Mesenchymal stem cell (in vitro differentiated cells and primary cell): ENCODE data around the gene CDC42BPA.
A peak's percentile ranks its signal among the peaks of the same experiment; 100 is the strongest.

ENCODE experiments used
- DNase-seq: peaks from one replicate; pipeline ENCODE4 v3.0.0-alpha.2; 2013
- H2AFZ ChIP-seq: one replicate; pipeline ENCODE4 v1.6.1; 2013; ENCODE audit warnings: low read depth, mild to moderate bottlenecking, control low read depth, inconsistent platforms, low read length, moderate library complexity
- H2AK5ac ChIP-seq: 2 replicates; pipeline ENCODE4 v1.6.1; 2013; ENCODE audit warnings: low read length, moderate library complexity, mild to moderate bottlenecking, inconsistent platforms; ENCODE audit not compliant: severe bottlenecking
- H2BK120ac ChIP-seq: one replicate; pipeline ENCODE4 v1.6.1; 2013; ENCODE audit warnings: low read depth, mild to moderate bottlenecking, inconsistent platforms, low read length, moderate library complexity
- H2BK12ac ChIP-seq, 2 experiments: one replicate each; pipeline ENCODE4 v1.6.1; 2013; ENCODE audit warnings: inconsistent platforms in 2 of 2, low read length in 2 of 2, mild to moderate bottlenecking in 2 of 2, moderate library complexity in 2 of 2, control low read depth in 1 of 2
- H2BK15ac ChIP-seq: one replicate; pipeline ENCODE4 v1.6.1; 2013; ENCODE audit warnings: mild to moderate bottlenecking, low read depth, inconsistent platforms; ENCODE audit not compliant: poor library complexity, severe bottlenecking
- H2BK5ac ChIP-seq: 2 replicates; pipeline ENCODE4 v1.6.1; 2013; ENCODE audit warnings: low read depth, mild to moderate bottlenecking, low read length, control low read depth, inconsistent platforms; ENCODE audit not compliant: poor library complexity, severe bottlenecking
- H3K14ac ChIP-seq, 2 experiments: one replicate each; pipeline ENCODE4 v1.6.1; 2013; ENCODE audit warnings: inconsistent platforms in 2 of 2, low read length in 2 of 2, control low read depth in 1 of 2, mild to moderate bottlenecking in 1 of 2, moderate library complexity in 1 of 2
- H3K18ac ChIP-seq, 2 experiments: one replicate each; pipeline ENCODE4 v1.6.1; 2013; ENCODE audit warnings: inconsistent platforms in 2 of 2, low read length in 2 of 2, control low read depth in 1 of 2, low read depth in 1 of 2, mild to moderate bottlenecking in 1 of 2
- H3K23ac ChIP-seq, 2 experiments: one replicate each; pipeline ENCODE4 v1.6.1; 2013; ENCODE audit warnings: inconsistent platforms in 2 of 2, low read length in 2 of 2, mild to moderate bottlenecking in 2 of 2, moderate library complexity in 2 of 2, control low read depth in 1 of 2
- H3K27ac ChIP-seq: 2 replicates; pipeline ENCODE4 v1.5.1; 2013; ENCODE audit warnings: mild to moderate bottlenecking, moderate library complexity, low read length, control low read depth, inconsistent platforms; ENCODE audit not compliant: poor library complexity, severe bottlenecking
- H3K27me3 ChIP-seq, 2 experiments: 2 replicates each; pipeline versions ENCODE4 v1.6.1 to v1.7.0; 2013; ENCODE audit warnings: low read length in 2 of 2, mild to moderate bottlenecking in 2 of 2, moderate library complexity in 2 of 2, control low read depth in 1 of 2, inconsistent platforms in 1 of 2; ENCODE audit not compliant: control insufficient read depth in 1 of 2, insufficient read depth in 1 of 2
- H3K36me3 ChIP-seq, 2 experiments: 2 replicates each; pipeline versions ENCODE4 v1.6.1 to v1.7.0; 2013; ENCODE audit warnings: low read length in 2 of 2, control low read depth in 1 of 2, inconsistent platforms in 1 of 2, low read depth in 1 of 2, mild to moderate bottlenecking in 1 of 2; ENCODE audit not compliant: insufficient read depth in 2 of 2, control insufficient read depth in 1 of 2
- H3K4ac ChIP-seq, 2 experiments: one replicate each; pipeline ENCODE4 v1.6.1; 2013; ENCODE audit warnings: inconsistent platforms in 2 of 2, low read length in 2 of 2, mild to moderate bottlenecking in 2 of 2, moderate library complexity in 2 of 2, control low read depth in 1 of 2, low read depth in 1 of 2
- H3K4me1 ChIP-seq: 2 replicates; pipeline ENCODE4 v1.6.1; 2013; ENCODE audit warnings: low read depth, low read length, control low read depth; ENCODE audit not compliant: control insufficient read depth, insufficient read depth
- H3K4me2 ChIP-seq: 2 replicates; pipeline ENCODE4 v1.6.1; 2013; ENCODE audit warnings: low read length, mild to moderate bottlenecking, inconsistent platforms; ENCODE audit not compliant: poor library complexity, severe bottlenecking
- H3K4me3 ChIP-seq, 2 experiments: 2 replicates each; pipeline versions ENCODE4 v1.5.1 to v1.7.0; 2013; ENCODE audit warnings: low read length in 2 of 2, mild to moderate bottlenecking in 2 of 2, control low read depth in 1 of 2, low read depth in 1 of 2; ENCODE audit not compliant: insufficient read depth in 1 of 2
- H3K79me1 ChIP-seq: replicated peaks from 2 replicates; pipeline ENCODE4 v1.6.1; 2013; ENCODE audit warnings: mild to moderate bottlenecking, control low read depth, low read length, inconsistent platforms; ENCODE audit not compliant: poor library complexity, severe bottlenecking
- H3K9ac ChIP-seq: 2 replicates; pipeline ENCODE4 v1.7.0; 2013; ENCODE audit warnings: mild to moderate bottlenecking, low read length, moderate library complexity
- H3K9me3 ChIP-seq: 2 replicates; pipeline ENCODE4 v1.7.0; 2013; ENCODE audit warnings: mild to moderate bottlenecking, low read length; ENCODE audit not compliant: control insufficient read depth
- H4K8ac ChIP-seq: one replicate; pipeline ENCODE4 v1.6.1; 2013; ENCODE audit warnings: inconsistent platforms, mild to moderate bottlenecking, low read length, moderate library complexity
- H4K91ac ChIP-seq: one replicate; pipeline ENCODE4 v1.6.1; 2013; ENCODE audit warnings: mild to moderate bottlenecking, low read length, inconsistent platforms
- WGBS: methylation state at CpG from one replicate; pipeline ENCODE4 v1.1.7; 2013; ENCODE audit warnings: mixed read lengths; 5-methylcytosine and 5-hydroxymethylcytosine counted together

Gene CDC42BPA

DNA sequence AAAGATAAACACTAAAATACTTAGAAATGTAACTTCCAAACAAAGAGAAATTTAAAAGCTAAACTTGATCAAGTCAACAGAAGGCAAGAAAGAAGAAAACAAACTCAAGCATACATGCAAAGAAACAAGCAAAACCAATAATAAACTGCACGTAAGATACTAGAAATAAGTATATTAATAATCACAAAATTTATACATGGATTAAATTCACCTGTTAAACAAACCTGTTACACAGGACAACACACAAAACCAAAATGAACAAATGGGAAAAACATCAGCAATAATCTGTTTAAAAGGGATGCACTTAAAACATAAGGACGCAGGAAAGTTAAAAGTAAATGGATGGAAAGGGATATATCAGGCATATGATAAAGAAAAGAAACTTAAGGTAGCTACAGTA lies 165.8 kb downstream of the CDC42BPA start:
- no peak overlapping the region for H2BK5ac ChIP-seq
- no peak overlapping the region for H3K14ac ChIP-seq
- no peak overlapping the region for H2BK12ac ChIP-seq
- H2BK15ac ChIP-seq: no peak overlapping the region
- H2AFZ ChIP-seq: no peak overlapping the region
- H2BK120ac ChIP-seq: no peak overlapping the region
- no peak overlapping the region for H4K91ac ChIP-seq
- H3K9me3 ChIP-seq: no peaks in the 10 kb centered on the region
- no peak overlapping the region for H4K8ac ChIP-seq
- H3K4ac ChIP-seq: no peak overlapping the region
- H3K36me3 ChIP-seq: no peaks in the 10 kb centered on the region
- DNase-seq: no peak
- no peak overlapping the region for H2AK5ac ChIP-seq
- H3K23ac ChIP-seq: no peak overlapping the region
- H3K9ac ChIP-seq: no peak overlapping the region
- H3K18ac ChIP-seq: no peak overlapping the region
- no peak overlapping the region for H3K4me2 ChIP-seq
- no CpG with 5 or more reads among the region's 2 CpGs for WGBS
- H3K27ac ChIP-seq: no peak overlapping the region
- no peaks in the 10 kb centered on the region for H3K4me1 ChIP-seq
- H3K4me3 ChIP-seq: no peak overlapping the region
- no peaks in the 10 kb centered on the region for H3K27me3 ChIP-seq
- peaks cover 12% of the 10 kb centered on the region for H3K79me1 ChIP-seq

DNA sequence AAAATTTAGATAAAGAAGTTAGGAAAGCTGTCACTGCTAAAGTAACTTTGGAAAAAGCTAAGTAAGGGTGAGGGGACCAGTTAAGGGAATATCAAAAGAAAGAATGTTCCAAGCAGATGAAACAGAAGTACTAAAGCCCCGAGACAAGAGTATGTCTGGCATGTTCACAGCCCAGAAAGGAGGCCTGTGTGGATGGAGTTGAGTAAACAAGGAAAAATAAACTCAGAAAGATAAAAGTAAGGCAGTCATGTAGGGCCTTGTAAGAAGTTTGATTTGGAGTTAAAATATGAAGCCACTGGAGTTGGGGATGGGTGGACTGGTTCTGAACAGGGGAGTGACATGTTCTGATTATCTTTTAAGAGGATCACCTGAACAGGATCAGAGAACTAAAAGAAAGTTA lies 177.9 kb downstream of the CDC42BPA start:
- no peak overlapping the region for H2BK120ac ChIP-seq
- H2BK5ac ChIP-seq: no peak overlapping the region
- H3K23ac ChIP-seq: no peak overlapping the region
- H3K36me3 ChIP-seq: peaks cover 7 to 73% of the 10 kb centered on the region in 2 experiments
- no peak overlapping the region for H3K4me2 ChIP-seq
- H3K79me1 ChIP-seq: peaks cover 6% of the 10 kb centered on the region
- H4K8ac ChIP-seq: no peak overlapping the region
- no peak overlapping the region for H3K14ac ChIP-seq
- no peak overlapping the region for H3K18ac ChIP-seq
- H3K4me1 ChIP-seq: no peaks in the 10 kb centered on the region
- no peak overlapping the region for H2AK5ac ChIP-seq
- no peak overlapping the region for H2BK12ac ChIP-seq
- 30% methylated on average over 1 of the region's 1 CpG for WGBS
- no peaks in the 10 kb centered on the region for H3K9me3 ChIP-seq
- no peak overlapping the region for H3K9ac ChIP-seq
- DNase-seq: peak; percentile 12
- no peaks in the 10 kb centered on the region for H3K27me3 ChIP-seq
- H3K4ac ChIP-seq: no peak overlapping the region
- no peak overlapping the region for H2BK15ac ChIP-seq
- H3K4me3 ChIP-seq: no peak overlapping the region
- H4K91ac ChIP-seq: no peak overlapping the region
- no peak overlapping the region for H3K27ac ChIP-seq
- no peak overlapping the region for H2AFZ ChIP-seq

DNA sequence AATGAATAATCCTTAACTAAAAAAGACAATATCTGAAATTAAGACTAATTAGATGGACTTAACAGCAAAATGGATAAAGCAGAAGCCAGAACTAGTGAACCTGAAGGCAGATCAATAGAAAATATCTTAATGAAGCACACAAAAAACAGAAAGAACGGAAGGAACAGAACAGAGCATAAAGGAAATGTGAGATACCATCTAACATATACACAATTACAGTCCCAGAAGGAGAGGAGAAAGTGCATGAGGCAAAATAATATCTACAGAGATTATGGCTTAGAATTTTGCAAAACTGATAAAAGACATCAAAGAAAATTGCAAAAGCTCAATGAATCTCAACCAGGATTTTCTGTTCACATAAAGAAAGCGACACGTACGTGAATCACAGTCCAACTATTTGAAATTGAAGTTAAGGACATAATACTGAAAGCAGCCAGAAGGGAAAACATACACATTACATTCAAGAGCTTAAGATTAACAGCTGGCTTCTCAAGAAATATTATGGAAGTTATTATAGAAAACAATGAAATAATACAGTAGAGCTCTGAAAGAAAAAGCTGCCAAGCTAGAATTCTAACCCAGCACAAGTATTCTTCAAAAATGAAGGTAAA lies 182.0 kb downstream of the CDC42BPA start:
- no peak overlapping the region for H3K23ac ChIP-seq

GRCh38 chr1:227134686-227135314 lies 183.5 kb downstream of the CDC42BPA start:
- no peak overlapping the region for H3K4me2 ChIP-seq
- H3K9ac ChIP-seq: no peak overlapping the region
- WGBS: 100% methylated on average over 1 of the region's 2 CpGs
- H3K27ac ChIP-seq: no peak overlapping the region
- H3K27me3 ChIP-seq: no peaks in the 10 kb centered on the region
- H3K14ac ChIP-seq: no peak overlapping the region
- H2BK5ac ChIP-seq: no peak overlapping the region
- H3K79me1 ChIP-seq: peaks cover 1% of the 10 kb centered on the region
- H3K4me1 ChIP-seq: no peaks in the 10 kb centered on the region
- no peak overlapping the region for H2BK15ac ChIP-seq
- H2BK120ac ChIP-seq: no peak overlapping the region
- no peak overlapping the region for H3K18ac ChIP-seq
- H3K23ac ChIP-seq: no peak overlapping the region
- no peak overlapping the region for H4K91ac ChIP-seq
- H2AFZ ChIP-seq: no peak overlapping the region
- no peak overlapping the region for H2AK5ac ChIP-seq
- no peaks in the 10 kb centered on the region for H3K9me3 ChIP-seq
- no peak overlapping the region for H2BK12ac ChIP-seq
- peaks cover 0 to 38% of the 10 kb centered on the region in 2 experiments for H3K36me3 ChIP-seq
- no peak overlapping the region for H4K8ac ChIP-seq
- no peak overlapping the region for H3K4me3 ChIP-seq
- no peak for DNase-seq
- no peak overlapping the region for H3K4ac ChIP-seq

More for the DNA sequence above, 182.0 kb downstream of the CDC42BPA start:
- no peak overlapping the region for H3K14ac ChIP-seq
- no peak overlapping the region for H2BK5ac ChIP-seq
- H2BK12ac ChIP-seq: no peak overlapping the region
- H3K79me1 ChIP-seq: peaks cover under 1% of the 10 kb centered on the region
- no peak overlapping the region for H4K8ac ChIP-seq
- H3K9ac ChIP-seq: no peak overlapping the region
- no peak overlapping the region for H2BK120ac ChIP-seq
- no peak overlapping the region for H3K4me2 ChIP-seq
- no peaks in the 10 kb centered on the region for H3K9me3 ChIP-seq
- no peak overlapping the region for H3K4me3 ChIP-seq
- no peaks in the 10 kb centered on the region for H3K4me1 ChIP-seq
- H2AFZ ChIP-seq: no peak overlapping the region
- H3K4ac ChIP-seq: no peak overlapping the region
- H4K91ac ChIP-seq: no peak overlapping the region
- H3K27me3 ChIP-seq: no peaks in the 10 kb centered on the region
- H3K36me3 ChIP-seq: peaks cover 0 to 48% of the 10 kb centered on the region in 2 experiments
- H2AK5ac ChIP-seq: no peak overlapping the region
- no peak overlapping the region for H3K27ac ChIP-seq
- H3K18ac ChIP-seq: no peak overlapping the region
- no CpG with 5 or more reads among the region's 4 CpGs for WGBS
- no peak overlapping the region for H2BK15ac ChIP-seq
- DNase-seq: no peak
